Natural killer cell (primary cell): ENCODE results near the gene PTPRM. TPM values are rescaled to one million over a fixed set of nuclear protein-coding genes. Genes with fewer than 3 reads are reported as not detected.

ENCODE experiments used
- ATAC-seq, 3 donors: fragments of 150-1000 bp in 2 of 3; fragments of 200-7000 bp in 1 of 3; cut with Tn5 transposase; 1 replicate in 1 of 3; 2 replicates in 2 of 3; pipeline ENCODE4 v1.10.0; 2021; ENCODE audit warnings: mild to moderate bottlenecking in 2 of 3, moderate library complexity in 2 of 3
- DNase-seq, 2 donors: peaks; one replicate each; pipeline versions ENCODE4 v3.0.0 to v3.0.0-alpha.2; 2013 to 2021; ENCODE audit warnings: mixed read lengths in 1 of 2
- H3K27ac ChIP-seq: one replicate; pipeline ENCODE4 v1.5.1; 2013; ENCODE audit warnings: mild to moderate bottlenecking, low read length
- H3K27me3 ChIP-seq: one replicate; pipeline ENCODE4 v1.6.1; 2013; ENCODE audit warnings: low read length; ENCODE audit not compliant: control insufficient read depth, insufficient read depth
- H3K36me3 ChIP-seq: one replicate; pipeline ENCODE4 v1.6.1; 2013; ENCODE audit warnings: low read length; ENCODE audit not compliant: control insufficient read depth, insufficient read depth
- H3K4me1 ChIP-seq: one replicate; pipeline ENCODE4 v1.6.1; 2013; ENCODE audit warnings: low read length; ENCODE audit not compliant: control insufficient read depth, insufficient read depth
- H3K4me3 ChIP-seq: one replicate; pipeline ENCODE4 v1.5.1; 2013; ENCODE audit warnings: low read length
- H3K9me3 ChIP-seq: one replicate; pipeline ENCODE4 v1.6.1; 2013; ENCODE audit warnings: low read length; ENCODE audit not compliant: control insufficient read depth, insufficient read depth
- H3K27ac Mint-ChIP-seq, 2 donors: one replicate each; pipeline ENCODE4 v1.8.0; 2022; ENCODE audit warnings: mild to moderate bottlenecking in 2 of 2, mixed read lengths in 2 of 2, moderate library complexity in 1 of 2
- H3K27me3 Mint-ChIP-seq, 2 donors: one replicate each; pipeline ENCODE4 v1.8.0; 2022; ENCODE audit warnings: low read depth in 2 of 2, mixed read lengths in 2 of 2
- H3K36me3 Mint-ChIP-seq: one replicate; pipeline ENCODE4 v1.8.0; 2022; ENCODE audit warnings: mixed read lengths
- H3K4me1 Mint-ChIP-seq, 2 donors: one replicate each; pipeline ENCODE4 v1.8.0; 2022; ENCODE audit warnings: mixed read lengths in 2 of 2
- H3K4me3 Mint-ChIP-seq: one replicate; pipeline ENCODE4 v1.8.0; 2022; ENCODE audit warnings: mild to moderate bottlenecking, moderate library complexity, mixed read lengths
- H3K9me3 Mint-ChIP-seq, 2 donors: one replicate each; pipeline ENCODE4 v1.8.0; 2022; ENCODE audit warnings: mixed read lengths in 2 of 2
- CTCF ChIP-seq: fragments of 200-600 bp; IDR thresholded peaks from one replicate; pipeline ENCODE4 v1.8.0; 2022; ENCODE audit warnings: antibody characterized with exemption
- WGBS: methylation state at CpG from one replicate; pipeline ENCODE4 v1.1.7; 2013; ENCODE audit warnings: missing lambda C conversion rate; ENCODE audit not compliant: insufficient coverage; 5-methylcytosine and 5-hydroxymethylcytosine counted together
- intact Hi-C: fragments of 100-400 bp; cut with micrococcal nuclease; formaldehyde crosslinking; loops from one replicate; pipeline ENCODE4 v1.14.2; 2022
- total RNA-seq, 4 donors: library from RNA; stranded (reverse); fragments of 120-200 nt in 1 of 4; gene quantifications; one replicate each; pipeline versions ENCODE4 v1.2.3 to v1.2.4, GENCODE V29; 2013 to 2022

The PTPRM gene
- total RNA-seq, 3 donors from 2014 or later (not counting 1 experiment from before 2014, with no cell fraction given) = 5.0 to 13.2 (median 12.1) TPM

GRCh38 chr18:8319798-8320489 lies 752.8 kb downstream of the PTPRM start:
- DNase-seq (no peak), ATAC-seq (no peak)
- no peak overlapping the region for H3K27ac Mint-ChIP-seq
- Histone ChIP-seq H3K27ac (no peak overlapping the region), H3K9me3 (no peaks in the 10 kb centered on the region), H3K27me3 (no peaks in the 10 kb centered on the region), H3K4me1 (no peaks in the 10 kb centered on the region), H3K4me3 (no peak overlapping the region), H3K36me3 (no peaks in the 10 kb centered on the region)
- peaks cover 3% of the 10 kb centered on the region in 2 donors for H3K9me3 Mint-ChIP-seq
- WGBS = 88% methylated on average over 5 of the region's 6 CpGs
- no peak overlapping the region for H3K4me3 Mint-ChIP-seq
- intact Hi-C loops = no loop called here
- no peaks in the 10 kb centered on the region for H3K4me1 Mint-ChIP-seq
- no peaks in the 10 kb centered on the region for H3K27me3 Mint-ChIP-seq
- no peak for TF ChIP-seq CTCF
- H3K36me3 Mint-ChIP-seq = peaks cover 6% of the 10 kb centered on the region

GRCh38 chr18:8322486-8322885 lies 755.4 kb downstream of the PTPRM start:
- no peaks in the 10 kb centered on the region for H3K4me1 Mint-ChIP-seq
- H3K27me3 ChIP-seq = no peaks in the 10 kb centered on the region
- WGBS = 95% methylated on average over 2 of the region's 2 CpGs
- DNase-seq (no peak), ATAC-seq (no peak)
- H3K27ac Mint-ChIP-seq = no peak overlapping the region
- H3K9me3 Mint-ChIP-seq = peaks cover 3 to 8% of the 10 kb centered on the region in 2 donors
- no peaks in the 10 kb centered on the region for H3K9me3 ChIP-seq
- no peak overlapping the region for H3K4me3 ChIP-seq
- H3K27ac ChIP-seq = no peak overlapping the region
- no peaks in the 10 kb centered on the region for H3K36me3 Mint-ChIP-seq
- H3K27me3 Mint-ChIP-seq = no peaks in the 10 kb centered on the region
- no peaks in the 10 kb centered on the region for H3K36me3 ChIP-seq
- intact Hi-C loops = no loop called here
- TF ChIP-seq CTCF = no peak
- H3K4me3 Mint-ChIP-seq = no peak overlapping the region
- no peaks in the 10 kb centered on the region for H3K4me1 ChIP-seq

GRCh38 chr18:8324343-8325065 lies 757.4 kb downstream of the PTPRM start:
- no peak overlapping the region for H3K4me3 ChIP-seq
- TF ChIP-seq CTCF = no peak
- H3K27ac Mint-ChIP-seq = no peak overlapping the region
- no peaks in the 10 kb centered on the region for H3K27me3 Mint-ChIP-seq
- H3K36me3 ChIP-seq = no peaks in the 10 kb centered on the region
- H3K27ac ChIP-seq = no peak overlapping the region
- DNase-seq (no peak), ATAC-seq (no peak)
- H3K4me1 ChIP-seq = no peaks in the 10 kb centered on the region
- no peaks in the 10 kb centered on the region for H3K36me3 Mint-ChIP-seq
- intact Hi-C loops = no loop called here
- H3K9me3 ChIP-seq = no peaks in the 10 kb centered on the region
- H3K4me1 Mint-ChIP-seq = no peaks in the 10 kb centered on the region
- H3K27me3 ChIP-seq = no peaks in the 10 kb centered on the region
- H3K4me3 Mint-ChIP-seq = no peak overlapping the region
- peaks cover 2 to 8% of the 10 kb centered on the region in 2 donors for H3K9me3 Mint-ChIP-seq
- WGBS = 94% methylated on average over 2 of the region's 3 CpGs
